UCSD-AML1 (cell line): ENCODE measurements around the gene SUGP2.

ENCODE experiments used
- DNase-seq: peaks from one replicate; lab custom pipeline; 2025; ENCODE audit not compliant: unreplicated experiment; lab: John Stamatoyannopoulos, UW

The SUGP2 gene

DNA sequence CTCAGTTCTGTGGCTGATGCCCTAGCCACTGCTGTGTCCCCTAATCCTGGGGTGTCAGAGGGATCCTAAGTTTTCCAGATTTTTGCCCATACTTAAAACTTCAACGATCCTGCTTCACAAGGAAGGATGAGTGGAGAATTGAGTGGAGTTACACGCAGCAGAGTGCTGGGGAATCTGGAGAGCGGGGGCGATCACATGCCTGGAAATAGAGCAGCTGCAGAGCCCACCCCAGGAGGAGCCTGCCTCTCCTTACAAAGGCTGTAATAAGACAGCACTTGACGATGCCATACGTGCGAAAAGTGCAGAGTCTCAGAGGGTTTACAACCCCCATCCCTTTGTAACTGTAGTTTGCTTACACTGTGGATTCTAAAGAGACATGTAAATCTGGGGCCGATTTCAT lies 40.6 kb downstream of the SUGP2 start:
- DNase-seq = no peak

DNA sequence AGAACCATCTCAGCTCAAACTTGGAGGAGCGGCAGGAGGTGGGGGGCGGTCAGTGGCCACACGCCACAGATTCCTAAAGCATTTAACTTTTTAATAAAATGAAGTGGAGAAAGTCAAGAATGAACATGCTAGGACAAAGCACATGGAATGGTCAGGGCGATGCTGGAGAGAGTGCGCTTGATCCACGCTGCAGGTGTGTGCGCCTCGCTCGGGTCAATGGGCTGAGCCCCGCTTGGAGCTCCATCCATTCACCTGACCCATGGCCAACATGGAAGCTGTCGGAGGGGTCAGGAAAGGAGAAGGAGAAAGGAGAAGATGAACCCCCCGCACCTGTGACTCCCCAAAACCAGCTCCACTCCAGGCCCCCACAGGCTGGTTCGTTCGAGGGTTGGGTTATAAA lies 41.8 kb downstream of the SUGP2 start:
- no peak for DNase-seq

DNA sequence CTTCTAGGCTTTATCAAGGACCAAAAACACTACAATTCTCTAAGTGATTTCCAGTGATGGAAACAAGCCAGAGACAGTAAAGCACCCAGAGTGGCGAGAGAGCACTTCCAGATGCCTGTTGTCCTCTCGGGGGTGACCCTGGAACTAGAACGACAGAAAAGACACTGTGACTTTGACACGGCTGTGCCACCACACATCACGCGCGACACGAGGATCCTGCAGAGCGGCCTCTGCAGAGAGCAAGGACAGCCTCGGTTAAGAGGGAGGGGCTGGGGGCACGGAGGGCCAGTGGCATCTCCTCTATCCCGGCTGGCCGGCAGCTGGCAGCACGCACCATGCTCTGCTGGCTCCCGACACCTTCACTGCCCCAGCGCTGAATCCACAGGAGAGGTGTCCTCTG lies 42.3 kb downstream of the SUGP2 start:
- no peak for DNase-seq

DNA sequence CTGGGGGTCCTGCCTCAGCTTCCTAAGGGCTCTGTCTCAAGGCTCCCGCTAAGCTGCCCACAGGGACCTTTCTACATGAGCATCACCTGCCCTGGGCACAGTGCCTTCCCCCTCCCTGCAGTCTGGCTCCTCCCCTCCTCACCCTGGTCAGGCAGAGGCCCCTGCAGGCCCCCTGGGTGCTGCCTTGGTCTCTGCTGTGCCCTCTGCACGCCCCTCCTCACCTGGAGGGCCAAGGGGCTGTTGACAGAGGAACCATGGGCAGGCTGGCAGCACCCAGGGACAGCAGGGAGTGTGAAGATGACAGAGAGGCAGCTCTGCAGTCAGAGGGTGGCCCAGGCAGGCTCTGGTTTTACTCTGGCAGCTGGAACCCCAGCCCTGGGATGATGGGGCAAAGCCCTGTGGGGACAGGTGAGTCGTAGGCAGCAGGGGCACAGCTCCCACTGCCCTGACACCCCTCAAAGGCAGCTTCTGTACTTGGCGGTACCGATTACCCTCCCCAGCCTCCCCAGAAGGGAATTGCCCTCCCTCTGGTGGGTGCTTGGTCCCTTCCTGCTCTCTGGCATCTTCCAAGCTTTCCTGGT lies 43.1 kb downstream of the SUGP2 start:
- DNase-seq = no peak

DNA sequence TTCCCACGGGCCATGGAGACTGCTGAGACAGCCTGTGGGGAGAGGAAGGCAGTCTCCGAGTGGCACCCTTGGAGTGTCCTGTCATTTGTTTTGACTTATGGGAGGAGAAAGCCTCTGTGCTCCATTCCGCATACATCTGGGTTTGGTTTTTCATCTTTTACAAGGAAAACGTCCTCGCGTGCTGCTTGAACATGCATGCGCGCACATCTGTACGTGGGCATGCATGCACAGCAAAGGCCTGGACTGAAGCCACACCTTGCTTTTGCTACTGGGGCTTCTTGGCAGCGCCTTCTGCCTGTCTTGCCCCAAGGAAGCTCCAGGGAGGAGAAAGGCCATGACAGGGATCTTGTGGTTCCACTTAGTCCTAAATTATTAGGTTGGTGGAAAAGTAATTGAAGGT lies 44.0 kb downstream of the SUGP2 start:
- no peak for DNase-seq

DNA sequence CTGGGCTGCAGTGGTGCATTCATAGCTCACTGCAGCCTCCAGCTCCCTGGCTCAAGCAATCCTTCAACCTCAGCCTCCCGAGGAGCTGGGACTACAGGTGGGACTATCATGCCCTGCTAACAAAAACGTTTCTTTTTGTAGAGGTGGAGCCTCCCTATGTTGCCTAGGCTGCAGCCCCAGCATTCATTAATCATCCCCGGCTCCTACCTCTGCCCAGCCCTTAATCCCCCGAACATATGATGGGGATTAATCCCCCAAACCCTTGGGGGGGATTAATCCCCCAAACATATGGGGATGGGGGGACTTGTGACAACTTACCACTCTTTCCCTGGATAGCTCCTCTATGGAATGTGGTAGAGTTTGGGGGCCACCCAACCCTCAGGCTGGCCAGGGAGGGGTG lies 45.9 kb downstream of the SUGP2 start:
- no peak for DNase-seq

DNA sequence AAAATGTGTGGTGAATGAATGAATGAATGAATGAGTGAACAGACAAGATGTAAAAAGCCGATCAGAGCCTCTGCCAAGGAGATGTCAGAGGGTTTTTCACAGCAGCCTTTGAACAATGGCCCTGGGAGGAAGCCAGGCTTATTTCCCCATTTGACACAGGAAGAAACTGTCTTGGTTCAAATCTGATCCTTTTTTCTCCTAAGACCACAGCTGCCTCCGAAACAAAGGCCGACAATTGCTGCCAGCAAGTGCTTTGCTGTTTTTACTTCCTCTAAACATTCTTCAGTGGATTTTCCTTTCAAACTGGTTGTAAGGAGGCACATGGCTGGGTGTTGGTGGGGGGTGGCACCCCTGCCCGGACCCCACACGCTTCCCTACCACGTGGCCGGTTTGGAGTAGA lies 48.1 kb downstream of the SUGP2 start:
- peak; percentile 47 for DNase-seq

DNA sequence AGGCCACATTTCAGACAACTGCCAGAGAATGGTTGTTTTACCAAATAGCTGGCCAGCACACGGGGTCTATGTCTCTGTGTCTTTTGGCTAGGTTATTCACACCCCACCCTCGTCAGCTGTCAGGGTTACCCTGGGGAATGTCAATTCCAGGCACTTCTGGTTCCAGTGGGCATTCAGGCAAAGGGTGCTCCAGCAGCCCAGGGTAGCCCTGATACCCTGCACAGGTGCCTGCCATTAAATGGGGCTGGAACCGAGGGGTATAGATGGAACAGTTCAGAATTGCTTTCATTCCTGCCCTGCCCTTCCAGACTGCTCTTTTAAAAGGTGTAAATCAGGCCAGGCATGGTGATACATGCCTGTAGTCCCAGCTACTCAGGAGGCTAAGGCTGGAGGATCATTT lies 49.1 kb downstream of the SUGP2 start:
- DNase-seq = no peak

DNA sequence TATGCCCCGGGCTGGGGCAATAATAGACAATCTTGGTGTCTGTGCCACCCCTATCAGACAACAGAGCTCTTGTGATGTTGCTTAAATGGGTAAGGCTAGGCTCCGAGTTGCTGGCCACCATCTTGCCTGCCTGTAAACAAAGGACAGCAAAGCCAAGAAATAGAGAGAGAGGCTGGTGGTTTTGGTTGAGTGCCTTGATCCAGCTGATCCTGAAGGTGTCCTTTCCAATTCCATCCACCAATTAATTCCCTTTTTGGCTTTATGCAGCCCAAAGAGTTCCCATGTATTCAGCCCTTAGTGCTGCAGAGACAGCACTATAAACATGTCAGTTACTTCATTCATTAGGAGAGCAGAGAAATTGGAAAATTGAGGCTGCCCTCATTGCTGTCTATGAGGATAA lies 50.6 kb downstream of the SUGP2 start:
- no peak for DNase-seq

DNA sequence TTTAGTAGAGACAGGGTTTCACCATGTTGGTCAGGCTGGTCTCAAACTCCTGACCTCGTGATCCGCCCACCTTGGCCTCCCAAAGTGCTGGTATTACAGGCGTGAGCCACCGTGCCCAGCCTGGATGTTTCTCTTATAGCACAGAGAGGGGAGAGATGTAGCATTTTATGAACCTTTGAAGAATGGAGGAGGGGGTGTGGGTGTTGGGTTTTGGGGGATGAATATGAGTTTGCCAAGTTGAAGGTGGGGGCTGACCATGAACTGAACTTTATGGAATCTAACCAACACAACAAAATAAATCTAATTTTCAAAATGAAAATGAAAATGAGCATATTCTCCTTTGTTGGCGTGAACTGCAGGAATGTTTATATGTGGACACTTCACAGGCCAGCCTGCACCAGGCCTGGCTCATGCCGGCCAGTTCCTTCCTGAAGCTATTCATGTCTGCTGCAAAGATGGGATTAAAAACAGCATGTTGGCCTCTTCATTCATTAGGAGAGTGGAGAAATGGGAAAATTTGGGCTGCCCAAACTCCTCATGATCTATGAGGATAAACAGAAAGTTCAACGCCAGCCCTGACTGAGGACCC lies 52.8 kb downstream of the SUGP2 start:
- no peak for DNase-seq

DNA sequence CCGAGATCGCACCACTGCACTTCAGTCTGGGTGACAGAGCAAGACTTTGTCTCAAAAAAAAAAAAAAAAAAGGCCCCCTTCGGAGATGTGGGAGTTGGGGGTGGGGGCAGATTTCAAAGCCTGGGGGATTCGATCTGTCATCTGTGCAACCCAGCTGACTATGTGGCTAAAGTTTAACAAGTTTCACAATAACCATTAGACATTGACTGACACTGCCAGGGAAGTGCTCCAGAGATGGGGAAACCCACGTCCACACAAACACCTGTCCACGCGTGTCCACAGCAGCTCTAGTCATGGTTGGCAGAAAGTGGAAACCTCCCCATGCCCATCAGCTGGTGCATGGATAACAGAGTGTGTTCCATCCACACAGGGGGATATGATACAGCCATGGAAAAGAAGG lies 54.7 kb downstream of the SUGP2 start:
- DNase-seq = no peak

DNA sequence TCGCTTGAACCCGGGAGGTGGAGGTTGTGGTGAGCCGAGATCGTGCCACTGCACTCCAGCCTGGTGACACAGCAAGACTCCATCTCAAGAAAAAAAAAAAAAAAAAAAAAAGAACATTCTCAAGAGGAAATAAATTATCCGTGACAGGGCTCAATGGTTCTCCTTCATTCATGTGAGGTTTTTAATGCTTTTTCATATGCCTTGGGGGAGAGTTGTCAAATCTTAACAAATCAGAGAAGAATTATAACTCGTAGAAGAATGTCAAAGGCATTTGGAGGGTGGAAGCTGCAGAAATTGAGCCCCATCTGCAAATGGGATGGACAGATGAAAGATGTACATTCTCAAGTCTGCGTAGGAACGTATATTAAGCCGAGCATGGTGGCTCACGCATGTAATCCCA lies 57.4 kb downstream of the SUGP2 start:
- no peak for DNase-seq

DNA sequence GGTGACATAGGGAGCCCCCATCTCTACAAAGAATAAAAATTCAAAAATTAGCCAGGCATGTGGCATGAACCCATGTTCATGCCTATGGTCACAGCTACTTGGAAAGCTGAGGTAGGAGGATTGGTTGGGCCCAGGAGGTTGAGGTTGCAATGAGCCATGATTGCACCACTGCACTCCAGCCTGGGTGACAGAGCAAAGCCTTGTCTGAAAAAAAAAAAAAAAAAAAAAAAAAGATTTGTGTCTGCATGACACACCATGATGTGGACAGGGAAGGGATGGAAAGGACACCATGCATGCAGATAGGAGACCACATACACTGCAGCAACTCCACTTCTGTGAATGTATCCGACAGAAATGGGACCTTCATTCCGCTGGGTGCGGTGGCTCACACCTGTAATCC lies 58.3 kb downstream of the SUGP2 start:
- no peak for DNase-seq

DNA sequence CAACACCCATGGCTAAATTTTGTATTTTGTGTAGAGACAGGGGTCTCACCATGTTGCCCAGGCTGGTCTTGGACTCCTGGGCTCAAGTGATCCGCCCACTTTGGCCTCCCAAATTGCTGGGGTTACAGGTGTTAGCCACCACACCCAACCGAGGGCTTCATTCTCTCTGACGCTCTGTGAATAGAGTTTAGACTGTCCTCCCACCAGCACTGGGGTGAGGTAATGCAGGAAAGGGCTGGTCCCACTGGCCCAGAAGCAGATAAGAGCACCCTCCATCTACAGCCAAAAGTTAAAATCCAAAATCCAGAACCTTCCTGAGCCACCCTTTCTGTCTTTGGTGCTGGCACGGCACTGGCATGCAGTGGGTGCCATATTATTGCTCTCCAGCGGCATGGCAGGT lies 60.5 kb downstream of the SUGP2 start:
- DNase-seq = no peak

DNA sequence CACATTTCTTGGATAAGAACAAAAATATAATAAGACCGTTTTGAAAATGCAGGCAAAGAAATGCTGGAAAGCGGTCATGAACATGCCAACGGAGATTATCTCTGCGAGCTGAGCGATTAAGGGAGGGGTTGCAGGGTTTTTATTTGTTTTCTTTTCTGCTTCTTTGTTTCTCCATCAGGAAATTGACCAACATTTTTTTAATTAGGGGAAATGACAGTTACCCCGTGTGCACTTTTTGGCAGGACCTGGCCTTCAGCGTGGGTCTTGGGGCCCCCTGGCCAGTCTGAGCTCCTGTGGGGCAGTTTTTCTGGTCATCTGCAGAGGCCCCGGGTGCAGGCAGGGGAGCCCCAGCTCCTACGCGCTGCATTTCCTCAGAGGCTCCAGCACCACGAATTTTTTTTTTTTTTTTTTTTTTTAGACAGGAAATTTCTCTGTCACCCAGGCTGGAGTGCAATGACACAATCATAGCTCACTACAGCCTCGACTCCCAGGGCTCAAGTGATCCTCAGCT lies 61.0 kb downstream of the SUGP2 start:
- DNase-seq = peak; percentile 53

DNA sequence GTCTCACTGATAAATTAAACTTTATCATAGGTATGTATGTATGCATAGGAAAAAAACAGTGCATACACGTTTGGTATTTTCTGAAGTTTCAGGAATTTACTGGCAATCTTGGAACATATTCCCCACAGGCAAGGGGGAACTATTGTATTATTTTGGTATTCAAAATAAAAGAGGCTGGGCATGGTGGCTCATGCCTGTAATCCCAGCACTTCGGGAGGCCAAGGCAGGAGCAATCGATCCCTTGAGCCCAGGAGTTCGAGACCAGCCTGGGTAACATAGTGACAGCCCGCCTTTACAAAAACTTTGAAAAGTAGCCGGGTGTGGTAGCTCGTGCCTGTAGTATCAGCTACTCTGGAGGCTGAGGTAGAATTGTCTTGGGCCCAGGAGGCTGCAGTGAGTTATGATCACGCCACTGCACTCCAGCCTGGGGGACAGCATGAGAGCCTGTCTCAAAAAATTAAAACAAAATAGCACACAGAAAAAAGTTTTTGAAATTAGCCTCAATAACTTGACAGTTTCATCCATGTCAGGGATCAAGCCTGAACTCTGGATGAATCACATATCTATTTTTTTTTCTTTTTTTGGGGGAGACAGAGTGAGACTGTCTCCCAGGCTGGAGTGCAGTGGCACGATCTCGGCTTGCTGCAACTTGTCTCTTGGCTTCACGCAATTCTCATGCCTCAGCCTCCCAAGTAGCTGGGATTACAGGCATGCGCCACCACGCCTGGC lies 63.2 kb downstream of the SUGP2 start:
- DNase-seq = no peak

DNA sequence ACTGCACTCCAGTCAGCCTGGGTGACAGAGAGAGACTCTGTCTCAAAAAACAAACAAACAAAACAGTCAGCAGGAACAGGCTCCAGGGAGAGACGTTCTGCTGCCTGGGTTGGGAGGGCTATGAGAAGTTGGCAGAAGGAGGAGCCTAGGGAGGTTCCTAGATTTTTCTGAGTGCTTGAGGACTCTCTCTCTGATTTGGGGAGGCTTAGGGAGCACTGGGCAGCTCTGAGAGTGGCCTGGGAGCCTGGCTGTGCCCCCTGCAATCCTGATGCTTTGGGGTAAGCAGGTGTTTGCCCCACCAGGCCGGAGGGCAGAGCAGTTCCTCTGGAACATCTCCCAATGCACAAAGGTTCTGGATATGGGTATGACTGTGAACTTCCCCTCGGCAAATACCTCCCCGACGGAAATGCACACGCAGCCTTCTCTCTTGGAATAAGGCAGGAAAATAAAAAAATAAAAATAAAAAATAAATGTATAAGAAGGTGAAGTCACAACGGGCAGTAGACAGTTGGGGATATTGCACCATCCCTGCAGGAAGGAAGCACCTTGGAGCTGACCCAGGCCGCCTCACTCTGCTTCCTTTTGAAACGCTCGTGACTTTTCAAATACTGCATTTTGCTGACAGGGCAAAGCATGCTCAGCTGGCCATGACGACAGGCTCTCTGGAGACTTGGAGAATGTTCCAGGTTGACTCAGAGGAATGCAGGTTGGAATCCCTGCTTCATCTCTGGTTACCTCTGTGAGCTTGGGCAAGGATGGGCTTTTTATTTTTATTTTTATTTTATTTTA lies 65.8 kb downstream of the SUGP2 start:
- peak; percentile 62 for DNase-seq

DNA sequence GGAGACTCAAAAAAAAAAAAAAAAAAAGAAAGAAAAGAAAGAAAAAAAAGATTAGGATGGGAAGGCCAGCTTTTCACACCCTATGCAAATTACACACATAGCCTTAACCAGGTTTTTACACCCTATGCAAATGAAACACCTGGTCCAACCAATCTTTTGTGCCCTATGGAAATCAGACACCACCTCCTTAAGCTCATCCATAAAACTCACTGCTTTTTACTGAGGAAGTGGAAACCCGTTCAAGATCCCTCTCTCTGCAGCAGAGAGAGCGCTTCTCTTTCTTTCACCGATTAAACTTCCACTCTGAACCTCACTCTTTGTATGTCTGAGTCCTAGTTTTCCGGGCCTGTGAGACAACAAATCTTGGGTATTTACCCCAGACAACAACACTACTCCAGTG lies 67.0 kb downstream of the SUGP2 start:
- DNase-seq = no peak

DNA sequence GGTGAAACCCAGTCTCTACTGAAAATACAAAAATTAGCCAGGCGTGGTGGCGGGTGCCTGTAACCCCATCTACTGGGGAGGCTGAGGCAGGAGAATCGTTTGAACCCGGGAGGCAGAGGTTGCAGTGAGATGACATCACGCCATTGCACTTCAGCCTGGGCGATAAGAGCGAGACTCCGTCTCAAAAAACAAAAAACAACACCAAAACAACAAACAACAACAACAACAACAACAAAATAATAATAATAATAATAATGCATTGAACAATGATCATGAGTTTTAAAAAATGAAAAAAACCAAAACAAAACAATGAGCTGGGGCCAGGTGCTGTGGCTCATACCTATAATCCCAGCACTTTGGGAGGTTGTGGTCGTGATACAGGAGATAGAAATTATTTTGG lies 69.2 kb downstream of the SUGP2 start:
- DNase-seq = no peak

DNA sequence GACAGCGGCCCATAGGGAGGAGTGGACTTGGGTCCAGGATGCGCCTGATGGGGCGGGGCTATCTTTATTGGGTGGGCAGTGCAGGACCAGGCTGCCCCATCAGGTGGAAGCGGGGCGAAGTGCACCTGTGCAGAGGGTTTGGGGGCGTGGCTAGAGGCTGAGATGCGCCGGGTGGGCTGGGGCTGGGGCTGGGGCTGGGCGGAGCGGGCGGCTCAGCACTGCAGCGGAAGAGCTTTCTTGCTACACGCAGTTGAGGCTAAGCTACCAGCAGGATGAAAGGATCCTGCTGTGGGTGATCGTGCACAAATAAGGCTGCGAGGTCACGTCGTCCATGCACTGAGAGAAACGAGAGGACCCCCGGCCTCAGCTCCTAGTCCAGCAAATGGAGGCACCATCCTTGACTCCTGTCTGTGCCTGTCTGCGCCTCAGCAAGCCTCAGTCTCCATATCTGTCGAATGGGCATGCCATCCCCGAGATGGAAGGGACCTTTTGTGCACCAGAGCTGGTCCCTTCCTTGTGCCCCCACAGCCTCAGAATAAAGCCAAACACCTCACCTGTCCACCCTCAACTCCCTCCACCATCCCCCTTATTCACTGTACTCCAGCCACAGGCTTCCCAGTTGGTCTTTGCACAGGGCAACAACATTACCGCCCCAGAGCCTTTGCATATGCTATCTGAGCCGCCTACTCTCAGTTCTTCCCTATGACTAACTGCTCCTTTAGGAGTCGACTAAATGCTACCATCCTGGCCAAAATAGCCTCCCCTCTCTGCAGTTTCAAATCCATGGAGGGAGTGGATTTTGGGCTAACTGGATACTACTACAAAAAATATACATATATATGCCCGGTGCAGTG lies 71.3 kb downstream of the SUGP2 start:
- DNase-seq = no peak

DNA sequence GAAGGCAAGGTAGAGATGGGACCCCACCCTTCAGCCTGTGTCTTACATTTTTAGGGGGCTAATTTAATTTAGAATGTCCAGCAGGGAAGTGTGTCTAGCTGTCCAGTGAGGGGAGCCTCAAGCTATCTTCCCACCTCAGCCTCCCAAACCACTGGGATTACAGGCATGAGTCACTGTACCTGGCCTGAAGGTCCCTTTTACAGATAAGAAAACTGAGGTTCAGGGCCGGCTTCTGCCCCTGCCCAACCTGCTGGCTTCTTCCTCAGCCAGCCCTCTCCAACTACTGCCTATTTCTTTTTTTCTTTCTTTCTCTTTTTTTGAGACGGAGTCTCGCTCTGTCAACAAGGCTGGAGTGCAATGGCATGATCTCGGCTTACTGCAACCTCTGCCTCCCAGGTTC lies 72.9 kb downstream of the SUGP2 start:
- no peak for DNase-seq
